ENCODE data around the gene SLC24A3.

The SLC24A3 gene

DNA sequence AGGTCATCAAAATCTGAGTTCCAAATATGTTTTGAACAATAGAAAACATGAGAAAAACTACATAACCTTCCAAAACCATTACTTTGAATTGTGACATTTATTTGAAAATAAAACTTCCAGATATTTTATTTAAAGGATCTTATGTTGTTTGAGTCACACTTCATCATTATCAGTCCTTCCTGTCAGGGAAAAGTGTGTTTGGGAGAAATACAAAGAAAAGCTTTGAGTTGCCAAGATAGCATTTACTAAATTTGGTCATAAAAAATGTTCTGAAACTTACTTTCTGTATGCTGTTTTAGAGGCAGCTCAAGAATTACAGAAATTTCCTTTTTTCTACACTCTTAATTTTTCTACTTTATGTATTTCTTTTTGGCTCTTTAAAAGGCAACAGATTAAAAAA, 337.5 kb downstream of the SLC24A3 start:
- DNase-seq (ENCODE audit: low spot score), result no peak

DNA sequence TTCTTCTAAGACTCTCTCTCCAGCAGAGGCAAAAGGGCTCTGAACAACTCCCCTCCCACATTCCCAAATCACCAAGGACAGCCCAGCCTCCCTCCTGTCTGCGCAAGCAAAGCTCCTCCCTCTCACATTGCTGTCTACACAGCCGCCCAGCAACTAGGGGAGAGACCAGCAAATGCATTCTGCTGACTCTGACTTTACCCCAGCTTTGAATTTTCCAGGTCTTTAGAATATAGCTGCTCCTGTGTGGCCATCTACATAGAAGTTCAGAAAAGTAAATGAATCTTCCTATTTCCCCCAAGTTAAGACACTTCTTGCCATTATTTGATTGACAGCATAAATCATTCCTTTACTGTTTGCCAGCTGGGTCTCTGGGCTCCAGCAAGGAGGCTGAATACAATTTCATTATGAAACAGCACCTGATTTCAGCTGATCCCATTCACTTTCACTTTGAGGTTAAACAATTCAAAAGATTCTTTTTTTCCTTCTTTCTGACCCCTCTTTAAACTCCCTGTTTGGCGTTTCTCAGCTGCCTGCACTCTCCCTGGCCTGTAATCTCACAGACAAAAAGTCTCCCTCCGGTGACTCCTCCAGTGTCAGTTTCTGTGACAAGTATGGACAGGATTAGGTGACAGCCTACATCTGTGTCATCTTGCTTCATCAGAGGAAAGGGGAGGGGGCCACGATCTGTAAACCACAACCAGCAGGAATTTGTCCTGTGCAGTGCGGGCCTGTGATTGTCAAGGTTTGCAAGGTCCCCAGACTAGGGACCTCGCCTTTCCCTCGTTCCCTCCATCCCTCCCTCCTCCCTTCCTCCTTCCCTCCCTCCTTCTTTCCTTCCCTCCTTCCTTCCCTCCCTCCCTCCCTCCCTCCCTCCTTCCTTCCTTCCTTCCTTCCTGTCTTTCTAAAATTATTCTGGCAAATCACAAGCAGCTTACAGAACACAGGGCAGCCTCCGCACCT, 340.1 kb downstream of the SLC24A3 start:
- DNase-seq (ENCODE audit: low spot score), result no peak

DNA sequence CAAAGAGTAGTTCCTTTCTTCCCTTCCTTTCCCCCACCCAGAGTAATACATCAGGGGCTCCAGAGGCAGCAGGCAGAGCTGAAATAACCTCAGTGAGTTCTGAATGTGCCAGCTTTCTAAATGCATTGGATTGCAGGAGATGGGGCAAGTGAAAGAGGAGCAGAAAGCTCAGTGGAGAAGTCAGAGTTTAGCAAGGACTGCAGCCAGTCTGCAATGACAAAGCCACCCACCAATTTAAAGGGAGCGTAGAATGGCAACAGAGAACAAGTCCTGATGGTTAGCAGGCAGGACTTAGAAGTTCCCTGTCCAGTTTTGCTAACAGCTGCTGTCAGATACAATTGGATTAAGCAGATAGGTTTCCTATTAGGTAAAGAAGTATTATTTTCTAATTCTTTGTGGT, 342.2 kb downstream of the SLC24A3 start:
- no peak for DNase-seq (ENCODE audit: low spot score)

DNA sequence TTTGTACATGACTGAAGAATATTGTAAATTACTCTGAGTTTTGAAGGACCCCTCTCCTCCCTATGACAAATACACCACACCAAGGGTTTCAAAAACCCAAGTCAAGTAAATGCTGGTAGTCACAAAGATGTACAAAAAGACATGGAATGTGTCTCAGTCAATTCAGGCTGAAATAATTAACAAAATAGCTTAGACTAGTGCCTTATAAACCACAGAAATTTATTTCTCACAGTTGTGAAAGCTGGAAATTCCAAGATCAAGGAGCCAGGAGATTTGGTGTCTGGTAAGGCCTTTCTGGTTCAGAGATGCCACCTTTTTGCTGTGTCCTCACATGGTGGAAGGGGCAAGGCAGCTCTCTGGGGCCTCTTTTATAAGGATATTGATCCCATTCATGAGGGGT, 343.3 kb downstream of the SLC24A3 start:
- DNase-seq (ENCODE audit: low spot score), result no peak

DNA sequence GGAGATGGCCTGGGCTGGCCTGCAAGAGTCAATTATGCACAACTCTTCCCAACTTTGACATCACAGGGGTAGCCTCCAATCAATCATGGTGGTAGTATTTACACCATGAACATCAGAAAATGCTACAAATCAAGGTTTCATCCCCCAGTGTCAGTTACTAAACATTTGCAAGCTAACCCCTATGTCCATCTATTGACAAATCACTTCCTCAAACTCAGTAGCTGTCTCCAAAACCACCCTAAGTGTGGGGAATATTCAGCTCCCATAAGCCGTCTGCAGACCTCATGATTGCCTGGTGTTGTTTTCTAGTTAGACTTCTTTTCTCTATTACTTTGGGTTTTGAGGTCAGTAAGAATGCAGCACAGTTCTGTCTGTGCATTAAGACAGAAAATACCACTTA, 344.8 kb downstream of the SLC24A3 start:
- no peak for DNase-seq (ENCODE audit: low spot score)

DNA sequence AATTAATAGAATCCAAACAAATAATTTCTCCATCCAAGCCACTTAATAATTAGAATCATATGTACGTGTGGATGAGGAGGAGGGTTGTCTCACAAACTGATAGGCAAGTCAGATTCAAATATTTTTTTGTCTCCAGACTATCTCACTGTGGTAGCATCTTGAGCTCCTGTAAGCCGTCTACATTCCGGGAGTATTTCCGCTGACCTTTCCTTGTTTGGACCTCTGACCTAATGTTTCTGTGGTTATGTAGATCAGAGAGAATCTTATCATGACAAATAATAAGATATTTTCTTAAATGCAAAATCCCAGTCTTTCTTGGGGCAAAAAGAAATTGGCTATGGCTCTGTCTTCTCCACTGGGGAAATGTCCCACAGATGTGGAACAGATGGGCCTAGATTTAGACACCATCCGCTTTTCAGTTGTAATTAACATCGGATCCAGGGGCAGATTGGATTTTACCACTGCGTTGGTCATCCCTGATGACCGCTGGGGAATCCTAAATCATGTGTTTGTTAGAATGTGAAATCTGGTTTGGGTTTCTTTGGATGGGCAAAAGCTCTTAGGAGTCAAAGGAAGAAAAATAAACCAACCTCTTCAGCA, 348.5 kb downstream of the SLC24A3 start:
- DNase-seq (ENCODE audit: low spot score), result no peak

DNA sequence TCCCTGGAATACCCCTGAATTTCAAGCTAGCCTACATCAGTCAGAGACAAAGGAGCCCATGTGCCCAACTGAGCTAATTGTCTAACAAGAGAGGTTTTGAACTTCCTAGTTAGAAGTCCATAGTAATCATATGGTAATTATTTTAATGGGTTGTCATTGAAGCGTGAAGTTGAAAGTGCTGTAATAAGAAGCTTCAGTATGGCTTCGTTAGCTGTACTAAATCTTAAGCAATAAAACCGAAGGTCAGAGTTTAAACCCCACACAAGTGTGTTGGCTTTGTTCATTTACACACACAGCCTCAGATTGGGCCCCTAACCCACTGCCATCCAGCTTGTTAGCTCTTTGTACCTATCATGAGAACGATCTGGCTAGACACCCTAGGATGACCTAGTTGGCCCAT, 350.0 kb downstream of the SLC24A3 start:
- DNase-seq (ENCODE audit: low spot score), result no peak

DNA sequence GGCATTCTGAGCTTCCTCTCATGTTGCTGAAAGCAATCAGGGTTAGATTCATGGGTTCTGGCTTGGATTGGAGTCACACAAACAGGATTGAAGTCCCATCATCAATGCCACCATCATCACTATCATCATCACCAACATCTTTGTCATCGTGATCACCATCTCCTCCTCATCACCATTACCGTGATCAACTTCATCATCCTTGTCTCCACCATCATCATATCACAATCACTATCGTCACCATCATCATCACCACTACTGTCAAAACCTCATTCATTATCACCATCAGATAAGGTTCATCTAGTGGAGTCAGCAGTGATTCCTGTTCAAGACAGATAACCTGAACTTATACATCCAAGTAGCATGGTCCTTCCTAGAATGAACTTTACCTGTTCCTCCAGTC, 351.8 kb downstream of the SLC24A3 start:
- no peak for DNase-seq (ENCODE audit: low spot score)

DNA sequence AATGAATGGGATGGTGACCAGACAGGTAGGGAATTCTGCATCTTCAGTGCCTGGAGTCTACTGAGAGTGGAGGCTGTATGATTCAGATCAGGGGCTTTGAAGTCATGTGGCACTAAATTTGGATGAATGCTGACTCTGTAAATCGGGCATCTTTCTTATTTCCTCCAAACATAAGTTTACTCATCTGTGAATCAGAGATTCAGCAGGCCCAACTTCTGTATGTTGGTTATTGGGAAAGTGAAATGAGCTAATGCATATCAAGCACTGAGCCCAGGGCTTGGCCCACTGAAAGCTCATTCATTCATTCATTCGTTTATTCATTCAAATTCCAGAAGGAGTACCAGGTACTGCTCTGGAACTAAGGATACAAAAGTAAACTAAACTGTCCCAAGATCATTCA, 353.3 kb downstream of the SLC24A3 start:
- no peak for DNase-seq (ENCODE audit: low spot score)

DNA sequence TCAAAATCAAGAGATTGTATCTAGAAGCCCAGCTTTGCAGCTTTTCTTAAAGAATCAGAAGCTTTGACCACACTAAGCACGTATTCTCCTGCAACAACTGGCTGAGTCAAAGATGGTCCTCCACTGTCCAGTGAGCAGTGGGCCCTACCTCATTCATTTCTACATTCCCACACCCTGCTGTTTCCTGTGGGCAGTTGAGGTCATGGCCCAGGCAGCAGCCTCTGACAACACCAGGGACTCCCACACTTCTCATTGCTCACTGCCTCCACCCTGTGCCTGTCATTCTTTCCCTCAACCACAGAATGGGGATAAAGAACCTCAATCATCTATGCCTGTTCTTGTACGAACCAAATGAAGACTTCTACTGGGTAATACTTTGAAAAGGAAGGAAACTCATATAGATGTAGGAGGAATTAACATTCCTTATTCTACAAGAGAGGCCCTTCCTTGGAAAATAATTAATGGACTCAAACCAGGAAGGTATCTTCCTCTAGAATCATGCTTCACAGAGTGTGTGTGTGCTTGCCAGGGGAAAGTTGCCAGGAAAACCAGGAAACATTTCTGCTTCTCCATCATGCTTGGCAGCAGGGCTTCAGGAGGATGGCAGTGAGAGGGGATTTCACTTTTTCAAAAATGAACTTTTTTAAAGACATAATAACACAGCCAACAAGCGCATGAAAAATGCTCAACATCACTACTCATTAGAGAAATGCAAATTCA, 353.9 kb downstream of the SLC24A3 start:
- no peak for DNase-seq (ENCODE audit: low spot score)

DNA sequence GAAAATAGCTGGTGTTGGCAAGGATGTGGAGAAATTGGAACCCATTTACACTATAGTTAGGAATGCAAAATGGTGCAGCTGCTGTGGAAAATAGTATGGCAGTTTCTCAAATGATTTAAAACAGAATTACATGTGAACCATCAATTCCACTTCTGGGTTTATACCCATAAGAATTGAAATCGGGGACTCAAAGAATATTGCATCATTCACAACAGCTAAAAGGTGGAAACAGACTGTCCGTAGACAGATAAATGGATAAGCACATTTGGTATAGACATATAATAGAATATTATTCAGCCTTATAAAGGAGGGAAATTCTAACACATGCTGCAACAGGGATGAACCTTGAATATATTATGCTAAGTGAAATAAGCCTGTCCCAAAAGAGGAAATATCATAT, 355.7 kb downstream of the SLC24A3 start:
- DNase-seq (ENCODE audit: low spot score), result no peak

DNA sequence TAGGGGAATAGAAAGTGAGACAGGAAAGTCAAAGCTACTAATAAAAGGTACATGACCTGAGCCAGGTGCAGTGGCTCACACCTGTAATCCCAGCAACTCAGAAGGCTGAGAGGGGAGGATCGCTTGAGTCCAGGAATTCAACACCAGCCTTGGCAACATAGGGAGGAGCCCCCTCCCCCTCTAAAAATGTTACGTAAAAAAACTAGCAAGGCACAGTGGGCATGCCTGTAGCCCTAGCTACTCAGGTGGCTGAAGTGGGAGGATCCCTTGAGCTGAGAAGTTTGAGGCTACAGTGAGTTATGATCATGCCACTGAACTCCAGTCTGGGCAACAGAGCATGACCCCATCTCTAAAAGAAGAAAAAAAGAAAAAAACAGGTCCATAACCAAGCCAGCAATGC, 359.6 kb downstream of the SLC24A3 start:
- no peak for DNase-seq (ENCODE audit: low spot score)

DNA sequence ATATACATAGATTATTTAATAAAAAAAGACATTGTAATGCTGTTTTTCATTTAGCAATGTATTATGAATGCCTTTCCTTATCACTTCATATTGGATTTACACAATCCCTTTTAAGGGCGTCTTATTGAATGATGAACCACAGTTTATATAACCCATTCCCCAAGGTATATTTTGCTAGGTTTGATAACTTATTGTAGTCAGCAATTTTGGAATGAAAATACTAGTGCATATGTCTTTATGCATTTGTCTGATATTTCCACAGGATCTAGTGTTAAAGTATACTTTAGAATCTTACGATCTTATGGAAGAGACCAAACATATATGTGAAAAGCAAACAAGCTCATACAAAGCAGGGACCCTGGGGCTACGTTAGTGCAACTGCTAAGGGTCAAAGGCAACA, 365.2 kb downstream of the SLC24A3 start:
- DNase-seq (ENCODE audit: low spot score), result no peak

DNA sequence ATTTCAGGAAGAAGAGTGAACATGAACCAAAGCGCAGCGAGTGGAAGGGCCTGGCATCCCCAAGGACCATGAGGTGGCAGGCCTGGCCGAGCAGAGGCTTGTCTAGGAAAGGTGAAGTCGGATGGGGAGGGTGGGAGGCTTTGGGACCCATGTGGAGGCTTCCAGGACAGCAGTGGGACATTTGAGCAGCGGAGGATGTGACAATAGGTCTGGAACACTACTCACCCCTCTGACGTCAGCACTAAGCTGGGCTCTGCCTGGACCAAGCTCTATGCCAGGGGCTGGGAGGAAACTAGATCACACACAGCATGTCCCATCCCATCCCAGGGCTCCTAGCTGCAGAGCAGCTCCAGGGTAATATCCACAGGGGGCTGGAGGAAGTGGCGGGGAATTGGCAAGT, 370.3 kb downstream of the SLC24A3 start:
- no peak for DNase-seq (ENCODE audit: low spot score)

DNA sequence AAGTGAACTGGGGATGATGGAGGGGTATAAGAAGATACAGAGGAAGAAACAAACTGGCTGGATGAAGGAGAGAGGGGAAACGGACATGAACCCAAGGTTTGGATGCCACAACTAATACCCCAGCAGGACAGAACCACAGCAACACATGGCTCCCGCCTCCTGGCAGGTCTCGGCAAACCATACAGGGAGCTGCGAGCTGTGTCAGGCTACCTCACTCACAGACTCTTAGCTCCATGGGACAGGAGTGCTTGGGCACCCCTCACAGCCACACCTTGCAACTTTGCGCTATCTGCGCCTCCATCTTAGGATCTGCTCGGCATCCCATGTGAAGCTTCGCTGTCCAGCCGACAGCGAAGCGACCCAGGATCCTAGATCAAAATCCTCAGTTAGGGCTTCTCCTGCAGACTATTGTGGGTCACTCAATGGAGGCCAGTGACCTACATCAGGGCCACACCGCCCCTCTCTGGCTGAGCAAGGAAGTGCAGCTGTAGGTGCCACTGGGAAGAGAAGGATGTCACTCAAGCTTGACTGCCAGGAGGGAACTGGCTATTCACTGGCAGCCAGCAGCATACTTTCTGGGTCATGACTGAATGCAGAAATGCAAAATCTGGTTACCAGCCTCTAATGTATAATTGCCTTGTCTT, 371.2 kb downstream of the SLC24A3 start:
- peak; percentile 77 for DNase-seq (ENCODE audit: low spot score)

DNA sequence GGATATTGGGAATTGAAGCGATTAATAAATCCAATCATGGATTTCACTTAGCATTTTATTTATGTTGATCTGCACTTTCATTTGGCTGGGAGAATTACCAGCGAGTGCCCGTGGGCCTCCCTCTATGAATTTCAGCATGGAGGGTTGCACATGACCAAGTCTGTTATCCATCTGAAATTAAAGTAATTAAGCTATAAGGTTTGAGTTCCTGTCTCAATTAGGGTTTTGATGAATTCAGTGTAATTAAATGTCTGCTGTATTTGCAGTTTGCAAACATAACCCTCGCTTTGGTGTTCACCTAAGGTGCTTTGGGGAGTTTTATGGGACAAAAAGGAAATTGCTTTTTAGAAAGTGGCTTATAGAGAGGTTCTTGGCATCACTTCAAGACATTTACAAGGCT, 375.8 kb downstream of the SLC24A3 start:
- no peak for DNase-seq (ENCODE audit: low spot score)

DNA sequence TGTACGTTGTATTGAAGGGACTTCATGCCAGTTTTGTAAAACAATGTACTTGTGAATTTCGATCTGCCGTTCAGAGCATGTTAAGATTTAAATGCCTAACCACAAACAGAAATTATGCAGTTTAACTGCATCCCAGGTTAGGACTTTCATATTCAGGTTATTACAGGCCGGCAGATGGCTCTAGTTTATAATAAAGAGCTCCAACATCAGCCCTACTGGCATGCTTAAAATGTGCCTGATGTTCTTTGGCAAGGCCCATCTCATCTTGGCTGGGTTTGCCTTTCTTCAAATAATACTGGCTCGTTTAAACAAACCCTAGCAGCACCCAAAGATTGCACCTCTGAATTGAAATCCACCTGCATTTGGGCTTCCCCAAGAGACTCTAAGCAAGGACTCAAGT, 376.3 kb downstream of the SLC24A3 start:
- DNase-seq (ENCODE audit: low spot score), result no peak

DNA sequence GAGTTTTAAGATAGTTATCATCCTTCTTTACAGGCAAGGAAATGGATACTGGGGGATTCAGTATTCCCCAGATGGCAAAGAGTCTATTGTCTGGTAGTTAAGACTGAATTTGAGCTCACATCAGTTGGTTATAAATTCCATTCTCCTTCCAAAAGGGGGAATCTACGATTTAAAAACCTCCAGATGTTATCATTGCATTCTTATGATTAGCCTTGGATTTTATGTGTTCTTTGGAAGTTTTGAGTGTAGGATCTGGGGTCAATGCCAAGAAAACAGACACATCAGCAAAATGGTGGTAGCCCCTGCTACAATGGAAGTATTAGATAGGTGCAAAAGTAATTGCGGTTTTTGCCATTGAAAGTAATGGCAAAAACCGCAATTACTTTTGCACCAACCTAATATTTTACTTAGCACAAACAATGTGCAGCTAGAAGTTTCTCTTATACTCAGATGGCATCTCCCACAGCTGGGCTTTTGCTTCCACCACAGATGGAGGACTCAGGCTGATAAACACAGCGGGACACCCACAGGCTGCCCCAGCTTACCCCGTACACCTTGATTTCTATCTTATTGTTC, 377.4 kb downstream of the SLC24A3 start:
- no peak for DNase-seq (ENCODE audit: low spot score)

DNA sequence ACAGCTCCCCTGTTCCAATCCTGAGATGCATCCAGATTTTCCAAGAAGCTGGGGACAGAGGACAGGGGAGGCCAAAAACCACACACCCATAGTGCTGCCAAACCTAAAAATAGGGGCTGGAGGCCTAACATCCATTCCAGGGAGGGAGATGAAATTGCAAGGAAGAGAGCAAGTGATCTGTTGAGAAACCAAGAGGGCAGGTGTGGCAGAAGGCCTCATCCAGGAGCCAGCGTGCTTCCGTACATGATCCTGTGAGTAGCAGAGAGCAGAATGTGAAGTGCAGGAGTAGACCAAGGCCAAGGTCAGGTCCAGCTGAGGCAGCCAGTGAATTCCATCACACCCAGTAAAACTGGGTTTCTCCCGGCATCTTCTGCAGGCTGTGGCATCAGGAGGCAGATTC, 377.9 kb downstream of the SLC24A3 start:
- DNase-seq (ENCODE audit: low spot score), result no peak

DNA sequence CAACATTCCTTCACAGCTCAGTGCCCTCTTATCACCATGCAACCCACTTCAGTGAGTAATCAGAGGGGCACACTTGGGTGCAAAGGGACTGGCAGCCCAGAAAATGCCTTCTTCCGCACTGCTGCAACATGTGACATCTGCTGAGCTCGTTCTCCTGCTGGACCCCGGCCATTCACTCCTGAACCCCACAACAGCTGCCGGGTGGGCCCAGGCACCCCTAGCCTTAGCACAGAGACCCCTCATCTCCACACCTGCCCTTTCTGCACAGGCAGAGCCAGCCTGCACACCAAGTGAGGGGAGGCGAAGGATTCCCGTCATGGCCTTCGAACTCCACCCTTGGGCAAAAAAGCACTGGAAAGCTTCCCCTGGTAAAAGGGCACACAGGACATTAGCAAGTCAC, 381.3 kb downstream of the SLC24A3 start:
- DNase-seq (ENCODE audit: low spot score), result no peak

DNA sequence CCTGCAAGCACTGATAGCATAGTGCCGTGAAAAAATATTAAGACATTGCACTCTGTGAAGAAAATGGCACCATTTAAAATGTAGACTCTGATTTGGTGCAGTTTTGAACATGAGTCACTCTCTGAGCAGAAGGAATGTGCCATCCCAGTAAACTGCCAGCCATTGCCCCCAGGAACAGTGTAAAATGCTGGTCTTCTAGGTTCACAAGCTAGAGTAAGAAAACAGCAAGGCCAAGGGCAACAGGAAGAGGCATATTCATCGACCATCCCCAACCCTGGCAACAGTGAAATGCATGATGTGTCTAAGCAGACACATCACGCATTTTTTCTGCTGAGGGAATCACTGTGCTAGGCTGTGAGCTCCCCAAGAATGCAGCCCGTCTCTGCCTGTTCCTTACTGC, 382.5 kb downstream of the SLC24A3 start:
- no peak for DNase-seq (ENCODE audit: low spot score)
